ENCODE measurements around the gene MCL1. TPM values are rescaled to one million over a fixed set of nuclear protein-coding genes. Genes with fewer than 3 reads are reported as not detected.
A peak's percentile ranks its signal among the peaks of the same experiment; 100 is the strongest.

MCL1 gene
- total and polyA plus RNA-seq, 2 experiments from 2014 or later, result 55.3 to 244 TPM

DNA sequence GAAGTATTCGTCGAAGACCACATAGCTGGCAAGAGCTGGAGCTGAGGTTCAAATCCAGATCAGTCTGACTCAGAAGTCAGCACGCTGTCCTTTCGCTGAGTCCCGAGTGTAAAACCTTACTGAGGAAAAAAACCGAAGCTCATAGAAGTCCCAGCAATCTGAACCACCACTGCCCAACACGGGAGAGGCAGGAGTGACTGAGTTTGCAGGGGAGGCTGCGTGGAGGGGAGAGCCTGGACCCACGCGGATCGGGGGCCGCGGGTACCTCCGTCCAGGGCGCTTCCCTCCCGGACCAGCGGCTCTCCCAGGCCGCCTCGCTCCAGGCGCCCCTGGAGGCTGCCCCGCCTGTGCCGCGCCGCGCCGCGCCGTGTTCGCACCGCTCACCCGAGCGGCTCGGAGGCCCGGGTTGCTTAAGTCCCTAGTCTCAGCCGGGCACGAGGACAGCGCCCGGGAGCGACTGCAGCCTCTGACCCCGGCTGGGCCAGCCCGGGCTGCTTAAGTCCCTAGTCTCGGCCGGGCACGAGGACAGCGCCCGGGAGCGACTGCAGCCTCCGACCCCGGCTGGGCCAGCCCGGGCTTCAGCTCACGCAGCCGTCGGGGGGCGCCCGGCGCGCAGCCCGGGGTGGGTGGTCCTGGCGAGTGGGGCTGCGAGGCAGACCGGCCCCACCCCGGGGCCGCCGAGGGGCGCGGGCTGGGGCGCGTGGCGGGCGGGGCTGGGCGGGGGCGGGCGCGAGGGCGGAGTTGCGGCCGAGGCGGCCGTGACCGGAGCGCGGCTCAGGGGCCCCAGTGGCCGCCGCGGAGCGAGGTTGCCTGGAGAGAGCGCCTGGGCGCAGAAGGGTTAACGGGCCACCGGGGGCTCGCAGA, 30.5 kb downstream of the MCL1 start, which contains the start of gene ADAMTSL4 (continued):
- TF ChIP-seq, protein P1, sequence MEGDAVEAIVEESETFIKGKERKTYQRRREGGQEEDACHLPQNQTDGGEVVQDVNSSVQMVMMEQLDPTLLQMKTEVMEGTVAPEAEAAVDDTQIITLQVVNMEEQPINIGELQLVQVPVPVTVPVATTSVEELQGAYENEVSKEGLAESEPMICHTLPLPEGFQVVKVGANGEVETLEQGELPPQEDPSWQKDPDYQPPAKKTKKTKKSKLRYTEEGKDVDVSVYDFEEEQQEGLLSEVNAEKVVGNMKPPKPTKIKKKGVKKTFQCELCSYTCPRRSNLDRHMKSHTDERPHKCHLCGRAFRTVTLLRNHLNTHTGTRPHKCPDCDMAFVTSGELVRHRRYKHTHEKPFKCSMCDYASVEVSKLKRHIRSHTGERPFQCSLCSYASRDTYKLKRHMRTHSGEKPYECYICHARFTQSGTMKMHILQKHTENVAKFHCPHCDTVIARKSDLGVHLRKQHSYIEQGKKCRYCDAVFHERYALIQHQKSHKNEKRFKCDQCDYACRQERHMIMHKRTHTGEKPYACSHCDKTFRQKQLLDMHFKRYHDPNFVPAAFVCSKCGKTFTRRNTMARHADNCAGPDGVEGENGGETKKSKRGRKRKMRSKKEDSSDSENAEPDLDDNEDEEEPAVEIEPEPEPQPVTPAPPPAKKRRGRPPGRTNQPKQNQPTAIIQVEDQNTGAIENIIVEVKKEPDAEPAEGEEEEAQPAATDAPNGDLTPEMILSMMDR (conservative IDR thresholded peaks at IDR 0.05; ENCODE audit: low read depth in 2 of 2), result peak in 1 of 2 experiments; percentile 22; a peak in 2 of 4 replicates
- TF ChIP-seq EZH2phosphoT487 (IDR thresholded peaks at IDR 0.05; ENCODE audit: unreplicated experiment), result no peak

DNA sequence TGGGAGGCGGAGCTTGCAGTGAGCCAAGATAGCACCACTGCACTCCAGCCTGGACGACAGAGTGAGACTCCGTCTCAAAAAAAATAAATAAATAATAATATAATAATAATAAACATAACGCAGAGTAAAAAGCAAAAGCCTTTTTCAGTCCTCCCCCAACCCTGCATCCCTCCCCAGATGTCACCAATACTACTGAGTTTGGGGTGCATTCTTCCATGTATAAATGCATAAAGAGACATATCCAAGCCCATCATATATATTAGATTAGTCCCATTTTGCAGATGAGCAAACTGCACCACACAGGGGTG, 31.1 kb downstream of the MCL1 start:
- Histone ChIP-seq H3K27me3 (ENCODE audit: insufficient read depth) (peaks cover 30% of the 10 kb centered on the region), H3F3A (replicated peaks; ENCODE audit: low read depth) (peaks cover 9% of the 10 kb centered on the region), H3K4me3 (peak overlapping the region; percentile 83), H3K4me1 (ENCODE audit: insufficient read depth) (peaks cover 11% of the 10 kb centered on the region; the same call in 1 of the 2 replicates), H4K20me1 (replicated peaks; ENCODE audit: insufficient read depth) (no peaks in the 10 kb centered on the region), H3K79me2 (replicated peaks; ENCODE audit: insufficient read depth) (no peaks in the 10 kb centered on the region), H3K9me2 (ENCODE audit: insufficient read depth) (no peaks in the 10 kb centered on the region), H2AFZ (peak overlapping the region; percentile 99), H3K36me3 (ENCODE audit: insufficient read depth) (no peaks in the 10 kb centered on the region), H3K4me2 (peak overlapping the region; percentile 89), H3K27ac (ENCODE audit: low read depth) (no peak overlapping the region)
- H3K27ac Mint-ChIP-seq, result no peak overlapping the region
- H3K36me3 Mint-ChIP-seq (ENCODE audit: low read depth), result no peaks in the 10 kb centered on the region; the same call in 2 of the 3 replicates
- H3K9me3 Mint-ChIP-seq, result no peaks in the 10 kb centered on the region
- no peak for ATAC-seq
- no peak for DNase-seq (ENCODE audit: low spot score)
- peaks cover 32% of the 10 kb centered on the region for H3K27me3 Mint-ChIP-seq (ENCODE audit: insufficient read depth, low read depth, poor library complexity)
- peaks cover 24% of the 10 kb centered on the region for H3K4me1 Mint-ChIP-seq
- peak overlapping the region; percentile 74 for H3K4me3 Mint-ChIP-seq
- no peak for TF ChIP-seq ZNF331 (CRISPR knock-in tag; IDR thresholded peaks at IDR 0.05; ENCODE audit: low read depth)
- TF ChIP-seq, protein P2, sequence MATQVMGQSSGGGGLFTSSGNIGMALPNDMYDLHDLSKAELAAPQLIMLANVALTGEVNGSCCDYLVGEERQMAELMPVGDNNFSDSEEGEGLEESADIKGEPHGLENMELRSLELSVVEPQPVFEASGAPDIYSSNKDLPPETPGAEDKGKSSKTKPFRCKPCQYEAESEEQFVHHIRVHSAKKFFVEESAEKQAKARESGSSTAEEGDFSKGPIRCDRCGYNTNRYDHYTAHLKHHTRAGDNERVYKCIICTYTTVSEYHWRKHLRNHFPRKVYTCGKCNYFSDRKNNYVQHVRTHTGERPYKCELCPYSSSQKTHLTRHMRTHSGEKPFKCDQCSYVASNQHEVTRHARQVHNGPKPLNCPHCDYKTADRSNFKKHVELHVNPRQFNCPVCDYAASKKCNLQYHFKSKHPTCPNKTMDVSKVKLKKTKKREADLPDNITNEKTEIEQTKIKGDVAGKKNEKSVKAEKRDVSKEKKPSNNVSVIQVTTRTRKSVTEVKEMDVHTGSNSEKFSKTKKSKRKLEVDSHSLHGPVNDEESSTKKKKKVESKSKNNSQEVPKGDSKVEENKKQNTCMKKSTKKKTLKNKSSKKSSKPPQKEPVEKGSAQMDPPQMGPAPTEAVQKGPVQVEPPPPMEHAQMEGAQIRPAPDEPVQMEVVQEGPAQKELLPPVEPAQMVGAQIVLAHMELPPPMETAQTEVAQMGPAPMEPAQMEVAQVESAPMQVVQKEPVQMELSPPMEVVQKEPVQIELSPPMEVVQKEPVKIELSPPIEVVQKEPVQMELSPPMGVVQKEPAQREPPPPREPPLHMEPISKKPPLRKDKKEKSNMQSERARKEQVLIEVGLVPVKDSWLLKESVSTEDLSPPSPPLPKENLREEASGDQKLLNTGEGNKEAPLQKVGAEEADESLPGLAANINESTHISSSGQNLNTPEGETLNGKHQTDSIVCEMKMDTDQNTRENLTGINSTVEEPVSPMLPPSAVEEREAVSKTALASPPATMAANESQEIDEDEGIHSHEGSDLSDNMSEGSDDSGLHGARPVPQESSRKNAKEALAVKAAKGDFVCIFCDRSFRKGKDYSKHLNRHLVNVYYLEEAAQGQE (IDR thresholded peaks at IDR 0.05; ENCODE audit: unreplicated experiment), result no peak
- no peak for TF ChIP-seq EZH2 (IDR thresholded peaks at IDR 0.05; ENCODE audit: low read depth, unreplicated experiment)
- TF ChIP-seq ZNF114 (CRISPR knock-in tag; IDR thresholded peaks at IDR 0.05), result no peak
- no peak for TF ChIP-seq POLR2AphosphoS5 (IDR thresholded peaks at IDR 0.05; ENCODE audit: low read depth)
- TF ChIP-seq, protein P3, sequence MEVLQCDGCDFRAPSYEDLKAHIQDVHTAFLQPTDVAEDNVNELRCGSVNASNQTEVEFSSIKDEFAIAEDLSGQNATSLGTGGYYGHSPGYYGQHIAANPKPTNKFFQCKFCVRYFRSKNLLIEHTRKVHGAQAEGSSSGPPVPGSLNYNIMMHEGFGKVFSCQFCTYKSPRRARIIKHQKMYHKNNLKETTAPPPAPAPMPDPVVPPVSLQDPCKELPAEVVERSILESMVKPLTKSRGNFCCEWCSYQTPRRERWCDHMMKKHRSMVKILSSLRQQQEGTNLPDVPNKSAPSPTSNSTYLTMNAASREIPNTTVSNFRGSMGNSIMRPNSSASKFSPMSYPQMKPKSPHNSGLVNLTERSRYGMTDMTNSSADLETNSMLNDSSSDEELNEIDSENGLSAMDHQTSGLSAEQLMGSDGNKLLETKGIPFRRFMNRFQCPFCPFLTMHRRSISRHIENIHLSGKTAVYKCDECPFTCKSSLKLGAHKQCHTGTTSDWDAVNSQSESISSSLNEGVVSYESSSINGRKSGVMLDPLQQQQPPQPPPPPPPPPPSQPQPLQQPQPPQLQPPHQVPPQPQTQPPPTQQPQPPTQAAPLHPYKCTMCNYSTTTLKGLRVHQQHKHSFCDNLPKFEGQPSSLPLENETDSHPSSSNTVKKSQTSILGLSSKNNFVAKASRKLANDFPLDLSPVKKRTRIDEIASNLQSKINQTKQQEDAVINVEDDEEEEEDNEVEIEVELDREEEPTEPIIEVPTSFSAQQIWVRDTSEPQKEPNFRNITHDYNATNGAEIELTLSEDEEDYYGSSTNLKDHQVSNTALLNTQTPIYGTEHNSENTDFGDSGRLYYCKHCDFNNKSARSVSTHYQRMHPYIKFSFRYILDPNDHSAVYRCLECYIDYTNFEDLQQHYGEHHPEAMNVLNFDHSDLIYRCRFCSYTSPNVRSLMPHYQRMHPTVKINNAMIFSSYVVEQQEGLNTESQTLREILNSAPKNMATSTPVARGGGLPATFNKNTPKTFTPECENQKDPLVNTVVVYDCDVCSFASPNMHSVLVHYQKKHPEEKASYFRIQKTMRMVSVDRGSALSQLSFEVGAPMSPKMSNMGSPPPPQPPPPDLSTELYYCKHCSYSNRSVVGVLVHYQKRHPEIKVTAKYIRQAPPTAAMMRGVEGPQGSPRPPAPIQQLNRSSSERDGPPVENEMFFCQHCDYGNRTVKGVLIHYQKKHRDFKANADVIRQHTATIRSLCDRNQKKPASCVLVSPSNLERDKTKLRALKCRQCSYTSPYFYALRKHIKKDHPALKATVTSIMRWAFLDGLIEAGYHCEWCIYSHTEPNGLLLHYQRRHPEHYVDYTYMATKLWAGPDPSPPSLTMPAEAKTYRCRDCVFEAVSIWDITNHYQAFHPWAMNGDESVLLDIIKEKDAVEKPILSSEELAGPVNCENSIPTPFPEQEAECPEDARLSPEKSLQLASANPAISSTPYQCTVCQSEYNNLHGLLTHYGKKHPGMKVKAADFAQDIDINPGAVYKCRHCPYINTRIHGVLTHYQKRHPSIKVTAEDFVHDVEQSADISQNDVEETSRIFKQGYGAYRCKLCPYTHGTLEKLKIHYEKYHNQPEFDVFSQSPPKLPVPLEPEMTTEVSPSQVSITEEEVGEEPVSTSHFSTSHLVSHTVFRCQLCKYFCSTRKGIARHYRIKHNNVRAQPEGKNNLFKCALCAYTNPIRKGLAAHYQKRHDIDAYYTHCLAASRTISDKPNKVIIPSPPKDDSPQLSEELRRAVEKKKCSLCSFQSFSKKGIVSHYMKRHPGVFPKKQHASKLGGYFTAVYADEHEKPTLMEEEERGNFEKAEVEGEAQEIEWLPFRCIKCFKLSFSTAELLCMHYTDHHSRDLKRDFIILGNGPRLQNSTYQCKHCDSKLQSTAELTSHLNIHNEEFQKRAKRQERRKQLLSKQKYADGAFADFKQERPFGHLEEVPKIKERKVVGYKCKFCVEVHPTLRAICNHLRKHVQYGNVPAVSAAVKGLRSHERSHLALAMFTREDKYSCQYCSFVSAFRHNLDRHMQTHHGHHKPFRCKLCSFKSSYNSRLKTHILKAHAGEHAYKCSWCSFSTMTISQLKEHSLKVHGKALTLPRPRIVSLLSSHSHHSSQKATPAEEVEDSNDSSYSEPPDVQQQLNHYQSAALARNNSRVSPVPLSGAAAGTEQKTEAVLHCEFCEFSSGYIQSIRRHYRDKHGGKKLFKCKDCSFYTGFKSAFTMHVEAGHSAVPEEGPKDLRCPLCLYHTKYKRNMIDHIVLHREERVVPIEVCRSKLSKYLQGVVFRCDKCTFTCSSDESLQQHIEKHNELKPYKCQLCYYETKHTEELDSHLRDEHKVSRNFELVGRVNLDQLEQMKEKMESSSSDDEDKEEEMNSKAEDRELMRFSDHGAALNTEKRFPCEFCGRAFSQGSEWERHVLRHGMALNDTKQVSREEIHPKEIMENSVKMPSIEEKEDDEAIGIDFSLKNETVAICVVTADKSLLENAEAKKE (CRISPR knock-in tag; IDR thresholded peaks at IDR 0.05), result no peak
- no peak for TF ChIP-seq JUNB (IDR thresholded peaks at IDR 0.05; ENCODE audit: unreplicated experiment)
- TF ChIP-seq NANOG (IDR thresholded peaks at IDR 0.05; ENCODE audit: borderline replicate concordance), result no peak
- no peak for TF ChIP-seq STAT1 (IDR thresholded peaks at IDR 0.05; ENCODE audit: unreplicated experiment)

Data from GM23338 (cell line).